Coronary artery (tissue), 2 donors: ENCODE results near the gene TNS3.
A peak's percentile ranks its signal among the peaks of the same experiment; 100 is the strongest.

Experiments
- DNase-seq: peaks from one replicate; pipeline ENCODE4 v3.0.0-alpha.2; 2017; ENCODE audit warnings: low spot score
- H3K27ac ChIP-seq, 2 donors: fragments of 200-600 bp; sonication (generic); one replicate each; pipeline ENCODE4 v1.5.1; 2016 to 2019
- H3K4me3 ChIP-seq: fragments of 200-600 bp; sonication (generic); 2 replicates; pipeline ENCODE4 v1.5.1; 2016; ENCODE audit warnings: mild to moderate bottlenecking, moderate library complexity
- TF ChIP-seq, protein P1 (sequence below): fragments of 200-600 bp; sonication (generic); IDR thresholded peaks from one replicate; pipeline ENCODE4 v1.5.1; 2019; ENCODE audit warnings: antibody characterized with exemption

The TNS3 gene

DNA sequence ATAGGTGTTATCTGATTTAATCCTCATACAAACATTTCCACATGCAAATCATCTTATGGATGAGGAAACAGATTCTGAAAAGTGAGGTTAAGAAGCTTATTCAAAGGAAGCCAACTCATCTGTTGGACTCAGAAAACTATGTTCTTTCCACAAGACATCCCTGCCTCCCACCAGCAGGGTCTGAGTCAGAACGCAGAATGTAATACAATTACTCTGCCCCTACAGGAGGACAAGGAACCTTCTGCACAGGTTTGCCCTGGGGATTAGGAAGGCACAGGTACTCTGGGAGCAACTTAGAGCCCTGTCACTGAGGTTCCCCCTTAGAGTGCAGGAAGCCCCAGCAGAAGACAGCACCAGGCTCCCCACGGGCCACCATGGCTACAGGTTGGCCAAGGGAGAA, 255.7 kb downstream of the TNS3 start:
- peak; percentile 65 for DNase-seq
- Histone ChIP-seq H3K4me3 (no peak overlapping the region), H3K27ac (peak overlapping the region; percentile 49 to 67)
- TF ChIP-seq, protein P1, sequence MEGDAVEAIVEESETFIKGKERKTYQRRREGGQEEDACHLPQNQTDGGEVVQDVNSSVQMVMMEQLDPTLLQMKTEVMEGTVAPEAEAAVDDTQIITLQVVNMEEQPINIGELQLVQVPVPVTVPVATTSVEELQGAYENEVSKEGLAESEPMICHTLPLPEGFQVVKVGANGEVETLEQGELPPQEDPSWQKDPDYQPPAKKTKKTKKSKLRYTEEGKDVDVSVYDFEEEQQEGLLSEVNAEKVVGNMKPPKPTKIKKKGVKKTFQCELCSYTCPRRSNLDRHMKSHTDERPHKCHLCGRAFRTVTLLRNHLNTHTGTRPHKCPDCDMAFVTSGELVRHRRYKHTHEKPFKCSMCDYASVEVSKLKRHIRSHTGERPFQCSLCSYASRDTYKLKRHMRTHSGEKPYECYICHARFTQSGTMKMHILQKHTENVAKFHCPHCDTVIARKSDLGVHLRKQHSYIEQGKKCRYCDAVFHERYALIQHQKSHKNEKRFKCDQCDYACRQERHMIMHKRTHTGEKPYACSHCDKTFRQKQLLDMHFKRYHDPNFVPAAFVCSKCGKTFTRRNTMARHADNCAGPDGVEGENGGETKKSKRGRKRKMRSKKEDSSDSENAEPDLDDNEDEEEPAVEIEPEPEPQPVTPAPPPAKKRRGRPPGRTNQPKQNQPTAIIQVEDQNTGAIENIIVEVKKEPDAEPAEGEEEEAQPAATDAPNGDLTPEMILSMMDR, result no peak

DNA sequence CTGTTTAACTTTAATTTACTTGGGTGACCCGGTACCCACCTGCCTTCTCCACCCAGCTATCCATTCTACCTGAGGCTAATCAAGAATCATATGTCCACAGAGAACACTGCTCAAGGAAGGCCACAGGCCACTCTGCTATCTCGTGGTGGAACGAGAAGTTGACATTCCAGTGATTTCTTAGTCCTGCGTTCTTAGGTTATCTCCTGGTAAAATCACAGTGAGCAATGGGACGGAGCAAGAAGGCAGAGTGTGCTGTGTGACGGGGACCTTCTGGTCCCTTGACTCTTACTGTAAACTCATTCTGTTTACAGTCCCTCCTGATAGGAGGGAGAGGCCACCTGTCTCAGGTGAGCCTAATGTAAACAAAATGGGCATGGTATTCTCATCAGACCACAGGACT, 256.6 kb downstream of the TNS3 start:
- peak overlapping the region in 1 of 2 donors; percentile 49 for H3K27ac ChIP-seq
- TF ChIP-seq, protein P1, result no peak
- peak; percentile 17 for DNase-seq
- no peak overlapping the region for H3K4me3 ChIP-seq

DNA sequence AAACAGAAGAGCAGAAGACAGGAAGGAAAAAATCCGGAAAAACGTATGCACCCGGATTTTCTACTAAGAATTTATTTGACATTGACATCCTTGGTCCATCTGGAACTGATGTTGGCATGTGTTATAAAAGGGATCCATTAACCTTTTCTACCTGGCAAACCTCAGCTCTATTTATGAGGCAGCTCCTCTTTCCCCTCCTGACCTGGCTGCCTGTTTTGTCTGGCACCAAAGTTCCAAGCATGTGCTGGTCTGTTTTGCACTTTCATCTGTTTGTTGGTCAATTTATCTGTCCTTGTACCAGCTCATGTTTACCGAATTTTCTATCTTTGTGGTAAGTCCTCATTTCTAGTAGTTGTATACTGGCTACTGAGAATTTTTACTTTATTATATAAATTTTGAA, 258.0 kb downstream of the TNS3 start:
- H3K4me3 ChIP-seq, result no peak overlapping the region
- TF ChIP-seq, protein P1, result no peak
- H3K27ac ChIP-seq, result no peak overlapping the region
- DNase-seq, result no peak

DNA sequence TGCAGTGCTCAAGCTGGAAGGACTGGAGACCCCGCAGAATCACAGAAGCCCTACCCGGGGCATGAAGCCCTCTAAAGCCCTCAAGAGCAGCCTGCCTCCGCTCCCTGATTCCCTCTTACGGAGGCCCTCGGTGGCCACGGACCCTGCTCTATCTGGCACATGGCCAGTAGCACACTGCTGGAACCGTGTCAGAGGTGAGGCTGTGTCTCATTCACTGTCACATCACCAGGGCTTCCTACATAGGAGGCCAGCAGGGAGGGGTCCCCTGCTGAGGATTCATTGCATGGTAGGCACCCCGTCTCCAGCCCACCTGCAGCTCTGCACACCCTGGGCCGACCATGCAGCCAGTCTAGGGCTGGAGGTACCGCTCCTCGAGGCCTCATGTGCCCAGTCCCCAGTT, 259.2 kb downstream of the TNS3 start:
- TF ChIP-seq, protein P1, result no peak
- peak; percentile 62 for DNase-seq
- H3K27ac ChIP-seq, result no peak overlapping the region

DNA sequence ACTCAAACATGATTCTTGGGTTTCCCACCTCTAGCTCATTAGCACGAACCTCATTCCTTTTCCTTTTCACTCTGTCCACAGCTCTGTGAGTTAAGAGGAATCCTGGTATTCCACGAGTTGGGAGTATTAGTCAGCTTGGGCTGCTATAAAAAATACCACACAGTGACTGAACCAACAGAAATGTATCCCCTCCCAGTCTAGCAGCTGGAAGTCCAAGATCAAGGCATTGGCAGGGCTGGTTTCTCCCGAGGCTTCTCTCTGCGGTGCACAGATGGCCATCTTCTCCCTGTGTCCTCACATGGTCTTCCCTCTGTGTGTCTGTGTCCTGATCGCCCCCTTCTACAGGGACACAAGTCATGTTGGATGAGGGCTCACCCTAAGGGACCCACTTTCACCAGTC, 261.6 kb downstream of the TNS3 start:
- H3K27ac ChIP-seq, result peak overlapping the region in 1 of 2 donors; percentile 12

More for the DNA sequence above, 259.2 kb downstream of the TNS3 start:
- no peak overlapping the region for H3K4me3 ChIP-seq

DNA sequence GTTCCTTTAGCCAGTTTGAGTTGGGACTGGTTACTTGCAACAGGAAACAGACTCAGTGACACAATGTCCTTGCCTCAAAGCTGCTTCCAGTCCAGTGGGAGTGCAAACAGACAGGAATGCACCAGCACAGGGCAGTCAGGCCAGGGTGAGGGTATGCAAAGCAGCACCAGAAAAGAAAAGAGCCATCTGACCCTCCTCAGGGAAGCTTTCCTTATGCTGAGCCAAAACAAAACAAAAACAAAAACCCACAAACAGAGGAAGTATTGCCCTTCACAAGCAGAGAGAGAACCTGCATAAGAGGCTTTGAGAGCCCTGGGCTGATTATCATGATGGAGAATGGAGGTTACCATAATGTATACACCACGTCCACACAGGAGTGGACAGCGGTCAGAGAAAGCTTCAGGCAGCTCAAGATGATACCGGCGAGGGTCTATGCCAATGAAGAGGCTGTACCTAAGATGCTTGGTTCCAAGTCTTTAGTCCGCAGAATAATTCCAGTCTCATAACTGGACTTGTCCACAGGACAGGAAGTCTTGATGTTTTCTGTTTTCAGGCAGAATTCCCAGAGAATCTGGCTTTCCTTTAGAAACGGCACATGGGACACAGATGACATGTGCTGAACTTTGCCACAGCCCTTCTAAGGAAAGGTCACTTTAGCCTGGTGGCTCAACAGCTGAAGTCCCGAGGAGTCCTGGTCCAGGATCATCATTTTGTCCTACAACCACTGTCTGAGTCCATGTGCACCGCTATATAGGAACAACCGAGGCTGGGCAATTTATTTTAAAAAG, 263.3 kb downstream of the TNS3 start:
- H3K27ac ChIP-seq, result peak overlapping the region in 1 of 2 donors; percentile 12
- H3K4me3 ChIP-seq, result no peak overlapping the region
- peak; percentile 56 for DNase-seq
- TF ChIP-seq, protein P1, result no peak

More for the DNA sequence above, 261.6 kb downstream of the TNS3 start:
- H3K4me3 ChIP-seq, result no peak overlapping the region
- TF ChIP-seq, protein P1, result no peak
- peak; percentile 24 for DNase-seq

DNA sequence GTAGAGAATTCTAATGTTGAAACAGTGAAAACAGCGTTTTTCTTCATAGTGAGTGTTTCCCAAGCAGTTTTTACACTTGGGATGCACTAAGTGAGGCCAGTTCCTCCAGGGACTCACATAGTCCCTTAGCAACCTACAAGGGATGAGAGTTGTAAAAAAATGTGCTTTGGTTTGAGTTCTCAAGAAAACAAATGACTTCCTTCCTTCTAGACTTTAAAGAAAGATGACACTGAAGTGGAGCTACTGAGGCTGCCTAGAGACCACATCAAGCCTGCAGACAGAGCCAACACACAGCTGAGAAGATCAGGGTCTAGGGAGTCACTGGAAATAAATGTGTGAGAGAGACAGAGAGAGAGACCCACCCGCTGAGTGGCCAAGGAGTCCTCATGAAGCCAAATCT, 264.4 kb downstream of the TNS3 start:
- no peak overlapping the region for H3K27ac ChIP-seq
- H3K4me3 ChIP-seq, result no peak overlapping the region
- TF ChIP-seq, protein P1, result no peak
- peak; percentile 19 for DNase-seq
